Measurements from ENCODE around the gene FAM32A.
"Not testable (repeated sequence)": the region's sequence is repeated elsewhere in the genome, so short reads cannot be mapped to it uniquely, and the experiment has no call there.

The FAM32A gene

DNA sequence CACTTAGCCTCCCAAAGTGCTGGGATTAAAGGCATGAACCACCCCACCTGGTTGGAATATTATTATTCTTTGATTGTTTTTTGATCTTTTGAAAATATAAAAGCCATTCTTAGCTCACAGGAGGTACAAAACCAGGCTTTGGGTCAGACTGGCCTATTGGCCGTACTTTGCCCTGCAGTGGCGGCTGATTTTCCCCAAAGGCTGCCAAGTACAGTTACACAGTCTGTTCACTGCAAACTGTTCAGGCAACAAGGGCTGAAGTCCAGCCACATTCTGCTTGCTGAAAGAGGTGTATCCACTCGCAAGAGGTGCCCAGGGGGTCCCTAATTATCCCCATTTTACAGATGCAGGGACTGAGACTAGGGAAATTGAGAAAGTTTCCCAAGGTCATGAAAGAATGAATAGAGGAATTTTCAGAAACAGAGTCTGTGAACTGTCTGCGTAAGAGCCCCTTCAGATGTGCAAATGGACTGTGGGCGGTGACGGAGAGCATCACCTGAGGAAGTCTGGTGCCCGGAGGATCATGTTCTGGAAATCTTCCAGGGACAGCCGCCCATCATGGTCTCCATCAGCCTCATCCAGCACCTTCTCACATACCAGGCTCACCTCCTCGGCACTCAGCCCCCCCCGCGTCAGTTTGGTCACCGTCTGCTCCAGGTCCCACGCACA is 20.9 kb upstream of the FAM32A start:
- DNase-seq (ENCODE audit: low spot score): no peak

DNA sequence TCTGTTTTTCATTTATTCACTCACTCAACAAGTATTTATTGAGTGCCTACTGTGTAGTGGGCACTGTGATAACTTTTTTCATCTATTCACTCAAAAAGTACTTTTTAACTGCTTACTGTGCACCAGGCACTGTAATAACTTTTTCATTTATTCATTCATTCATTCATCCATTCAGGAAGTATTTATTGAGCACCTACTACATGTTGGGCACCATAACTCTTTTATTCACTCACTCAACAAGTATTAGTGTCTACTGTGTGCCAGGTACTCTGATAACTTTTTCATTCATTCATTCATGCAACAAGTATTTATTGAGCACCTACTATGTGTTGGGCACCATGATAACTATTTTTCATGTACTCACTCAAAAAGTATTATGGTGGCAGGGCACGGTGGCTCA is 18.8 kb upstream of the FAM32A start:
- DNase-seq (ENCODE audit: low spot score): no peak

GRCh38 chr19:16167055-16167454 is 18.2 kb upstream of the FAM32A start:
- DNase-seq (ENCODE audit: low spot score): no peak

DNA sequence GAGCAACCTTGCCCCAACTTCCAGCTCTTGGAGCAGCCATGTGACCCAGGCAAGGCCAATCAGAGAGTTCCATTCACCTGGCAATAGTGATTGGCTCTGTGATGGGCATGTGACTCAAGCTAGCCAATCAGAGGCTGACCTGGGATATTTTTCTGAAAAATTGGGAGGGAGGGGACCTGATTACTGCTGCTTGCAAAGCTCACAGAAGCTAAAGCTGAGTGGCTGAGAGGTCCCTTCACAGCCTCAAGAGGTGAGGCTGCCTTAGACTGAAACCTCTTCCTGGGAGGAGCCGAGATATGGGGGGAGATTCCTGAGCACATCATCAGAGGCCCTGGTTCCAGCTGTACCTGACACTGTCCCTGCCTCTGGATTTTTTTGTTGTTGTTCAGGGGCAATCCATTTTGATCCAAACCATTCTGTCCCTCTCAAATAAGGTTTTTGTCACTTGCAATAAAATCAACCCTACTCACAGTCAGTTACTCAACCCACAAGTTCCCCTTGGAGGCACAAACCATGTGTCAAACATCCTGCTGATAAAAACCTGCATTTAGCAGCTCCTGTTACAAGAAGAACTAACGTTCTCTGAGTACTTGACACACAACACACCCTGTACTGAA is 16.6 kb upstream of the FAM32A start:
- DNase-seq (ENCODE audit: low spot score): no peak

DNA sequence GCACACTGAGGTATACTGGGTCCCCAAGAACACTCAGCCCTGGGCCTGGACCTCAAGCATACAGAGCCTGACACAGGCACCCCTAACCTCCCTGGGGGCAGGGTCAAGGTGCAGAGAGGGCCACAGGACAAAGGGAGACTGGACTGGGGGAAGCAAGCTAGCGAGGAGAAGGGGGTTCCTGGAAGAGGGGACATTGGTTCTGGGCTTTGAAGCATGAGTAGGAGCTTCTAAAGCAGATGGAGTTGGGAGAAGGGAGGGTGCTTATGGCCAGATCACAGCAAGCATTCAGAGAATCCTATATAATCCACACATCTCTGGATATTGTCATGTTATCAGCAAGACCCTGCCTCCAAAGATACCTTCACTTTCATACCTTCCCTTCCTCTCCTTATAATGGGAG is 15.1 kb upstream of the FAM32A start:
- no peak for DNase-seq (ENCODE audit: low spot score)

DNA sequence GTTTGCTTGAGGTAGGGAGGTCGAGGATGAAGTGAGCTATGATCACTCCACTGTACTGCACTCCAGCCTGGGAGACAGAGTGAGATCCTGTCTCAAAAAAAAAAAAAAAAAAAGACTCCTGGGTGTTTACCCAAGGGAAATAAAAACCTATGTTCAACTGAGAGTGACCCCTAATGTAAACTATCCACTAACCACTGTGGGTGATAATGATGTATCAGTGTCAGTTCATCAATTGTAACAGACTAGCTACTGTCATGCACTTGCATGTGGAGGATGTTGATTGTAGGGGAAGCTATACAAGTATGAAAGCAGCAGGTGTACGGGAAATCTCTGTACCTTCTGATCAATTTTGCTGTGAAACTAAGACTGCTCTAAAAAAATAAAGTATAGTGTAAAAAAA is 9.3 kb upstream of the FAM32A start:
- DNase-seq (ENCODE audit: low spot score): no peak

DNA sequence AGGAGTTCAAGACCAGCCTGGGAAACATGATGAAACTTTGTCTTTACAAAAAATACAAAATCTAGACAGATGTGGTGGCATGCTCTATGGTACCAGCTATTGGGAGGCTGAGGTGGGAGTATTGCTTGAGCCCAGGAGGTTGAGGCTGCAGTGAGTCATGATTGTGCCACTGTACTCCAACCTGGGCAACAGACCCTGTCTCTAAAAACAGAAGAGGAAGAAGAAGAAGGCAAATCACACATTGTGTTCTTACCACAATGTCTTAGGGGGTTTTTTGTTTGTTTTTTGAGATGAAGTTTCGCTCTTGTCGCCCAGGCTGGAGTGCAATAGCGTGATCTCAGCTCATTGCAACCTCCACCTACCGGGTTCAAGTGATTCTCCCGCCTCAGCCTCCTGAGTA is 6.3 kb upstream of the FAM32A start:
- DNase-seq (ENCODE audit: low spot score): not testable (repeated sequence)

DNA sequence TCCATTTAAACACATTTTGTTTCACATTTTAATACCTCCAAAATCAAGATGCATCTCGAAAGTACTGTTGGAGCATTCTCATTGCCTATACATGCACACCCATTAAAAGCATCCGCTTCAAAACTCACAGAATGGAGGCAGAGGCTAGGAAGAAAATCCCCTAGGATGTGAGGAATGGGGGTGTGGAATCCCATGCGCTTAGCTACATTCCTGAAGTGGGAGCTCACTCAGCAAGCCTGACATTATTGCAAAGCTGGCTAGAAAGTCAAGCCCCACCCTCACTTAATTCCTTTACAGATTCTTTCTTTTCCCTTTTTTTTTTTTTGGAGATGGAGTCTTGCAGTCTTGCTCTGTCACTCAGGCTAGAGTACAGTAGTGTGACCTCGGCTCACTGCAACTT is 4.6 kb upstream of the FAM32A start:
- DNase-seq (ENCODE audit: low spot score): peak; percentile 79

- DNase-seq (ENCODE audit: low spot score): no peak
Measured at GRCh38 chr19:16184665-16185122, 516 bp upstream of the FAM32A start.

DNA sequence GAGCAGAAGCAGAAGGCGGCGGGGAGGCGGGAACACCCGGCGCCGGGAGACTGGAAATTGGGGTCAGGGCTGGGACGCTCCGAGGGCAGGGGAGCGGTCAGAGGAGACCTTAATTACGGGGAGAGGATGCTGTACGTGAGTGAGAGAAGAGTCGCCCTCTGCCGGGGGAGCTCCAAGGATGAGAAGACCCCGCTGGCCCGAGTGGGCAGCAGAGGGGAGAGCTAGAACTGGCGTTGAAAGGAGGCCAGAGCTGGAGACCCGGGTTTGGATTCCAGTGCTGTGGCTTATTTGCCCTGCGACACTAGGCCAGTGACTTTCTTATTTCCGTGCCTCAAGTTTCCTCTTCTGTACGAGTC is 536 bp downstream of the FAM32A start:
- DNase-seq (ENCODE audit: low spot score): peak; percentile 38

DNA sequence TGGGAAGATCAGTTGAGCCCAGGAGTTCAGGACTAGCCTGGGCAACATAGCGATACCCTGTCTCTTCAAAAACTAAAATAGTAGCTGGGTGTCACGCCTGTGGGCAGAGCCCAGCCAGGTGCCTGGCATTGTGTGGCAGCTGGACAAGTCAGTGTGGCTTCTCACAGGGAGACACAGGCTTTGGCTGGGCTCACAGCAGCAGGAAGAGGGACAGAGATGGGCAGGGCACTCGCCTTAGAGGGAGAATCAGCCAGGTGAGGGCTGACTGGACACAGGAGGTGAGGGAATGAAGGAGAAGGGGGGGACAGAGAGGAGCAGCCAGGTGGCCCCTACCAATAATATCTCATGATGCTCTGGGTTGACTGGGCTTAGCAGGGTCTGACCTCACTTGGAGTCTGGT is 3.3 kb downstream of the FAM32A start:
- DNase-seq (ENCODE audit: low spot score): no peak

DNA sequence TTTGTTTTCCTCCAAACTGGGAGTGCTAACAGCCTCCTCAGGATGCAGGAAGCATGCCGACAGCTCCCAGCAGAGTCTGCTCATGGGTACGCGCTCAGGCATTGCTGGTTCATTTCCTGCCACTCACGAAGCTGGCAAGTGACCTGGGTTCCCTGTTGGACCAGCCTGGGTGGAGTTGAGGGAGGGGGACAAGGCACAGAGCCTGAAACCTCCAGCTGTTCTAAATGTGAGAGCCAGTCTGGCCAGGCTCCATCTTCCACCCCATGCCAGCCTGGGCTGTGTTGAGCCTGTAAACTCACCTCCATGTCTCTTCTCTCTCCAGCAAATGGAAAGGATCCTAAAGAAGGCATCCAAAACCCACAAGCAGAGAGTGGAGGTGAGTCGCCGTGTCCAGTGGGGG is 5.0 kb downstream of the FAM32A start:
- DNase-seq (ENCODE audit: low spot score): no peak

- no peak for DNase-seq (ENCODE audit: low spot score)
Measured at GRCh38 chr19:16190736-16191135, 5.5 kb downstream of the FAM32A start.

DNA sequence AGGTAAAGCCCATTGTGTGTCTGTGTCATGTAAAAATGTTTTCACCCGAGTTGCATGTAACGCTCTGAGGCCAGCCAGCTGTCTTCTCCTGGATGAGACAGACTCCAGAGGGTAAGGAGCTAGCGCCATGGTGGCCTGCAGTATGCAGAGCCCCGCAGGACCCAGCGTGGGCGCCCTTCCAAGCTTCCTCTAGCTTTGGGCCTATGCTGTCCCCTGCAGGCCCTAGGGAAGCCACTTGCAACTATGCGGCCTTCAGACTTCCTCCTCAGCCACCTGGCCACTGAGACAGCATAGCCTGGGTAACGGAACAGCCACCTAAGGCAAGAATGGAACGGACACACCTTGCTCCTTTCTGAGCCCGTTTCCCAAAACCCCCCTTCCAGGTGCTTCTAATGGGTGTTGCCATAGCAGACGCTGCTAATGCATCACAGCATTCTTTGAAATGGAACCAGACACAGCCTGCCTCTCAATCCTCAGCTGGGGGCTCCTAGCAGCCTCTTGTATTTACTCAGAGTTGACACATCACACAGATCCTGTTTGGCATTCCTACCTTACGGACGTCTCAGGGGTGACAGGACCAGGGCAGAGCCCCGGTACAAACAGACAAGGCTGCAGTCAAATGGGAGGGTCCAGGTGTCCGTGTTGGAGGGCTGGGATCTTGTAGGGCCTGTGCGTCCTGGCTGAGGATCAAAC is 6.2 kb downstream of the FAM32A start:
- no peak for DNase-seq (ENCODE audit: low spot score)

GRCh38 chr19:16193466-16193865 is 8.3 kb downstream of the FAM32A start:
- no peak for DNase-seq (ENCODE audit: low spot score)

DNA sequence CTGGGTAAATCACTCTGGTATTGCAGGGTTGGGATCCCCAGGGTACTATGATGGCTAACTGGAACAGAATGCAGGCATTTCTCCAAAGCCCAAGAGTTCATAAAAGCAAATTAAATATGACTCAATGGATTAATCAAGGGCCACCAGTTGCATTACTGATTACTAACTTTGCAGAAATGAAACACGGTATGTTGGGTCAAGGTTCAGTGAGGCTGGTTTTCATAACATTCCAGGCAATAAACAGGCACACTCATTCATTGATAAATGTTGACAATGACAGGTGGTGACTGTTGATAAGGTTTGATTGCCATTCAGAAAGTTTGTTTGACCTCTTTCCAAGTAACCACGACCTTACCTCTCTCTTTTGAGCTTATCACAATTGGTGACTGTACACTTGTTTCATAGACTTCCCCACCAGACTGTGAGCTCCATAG is 12.0 kb downstream of the FAM32A start:
- DNase-seq (ENCODE audit: low spot score): peak; percentile 78

GRCh38 chr19:16197622-16198369 is 12.6 kb downstream of the FAM32A start, which contains the start of gene AP1M1:
TSS of gene AP1M1 (plus strand) at chr19:16197911. CDS start at chr19:16198027, 116 bp downstream.
- DNase-seq (ENCODE audit: low spot score): peak; percentile 98

DNA sequence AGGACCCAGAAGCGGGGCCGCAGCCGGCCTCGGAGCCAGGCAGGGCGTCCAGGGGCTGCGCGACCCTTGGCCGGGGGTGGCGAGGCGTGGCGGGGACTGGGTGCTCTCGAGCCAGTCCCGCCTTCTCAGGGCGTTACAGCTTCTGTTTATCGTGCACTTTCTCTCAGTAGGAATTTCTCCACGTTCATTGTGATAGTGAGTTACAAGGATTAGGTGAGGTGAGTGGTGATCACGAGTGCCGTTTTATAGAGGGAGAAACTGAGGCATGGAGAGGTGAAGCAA is 13.1 kb downstream of the FAM32A start:
- no peak for DNase-seq (ENCODE audit: low spot score)

DNA sequence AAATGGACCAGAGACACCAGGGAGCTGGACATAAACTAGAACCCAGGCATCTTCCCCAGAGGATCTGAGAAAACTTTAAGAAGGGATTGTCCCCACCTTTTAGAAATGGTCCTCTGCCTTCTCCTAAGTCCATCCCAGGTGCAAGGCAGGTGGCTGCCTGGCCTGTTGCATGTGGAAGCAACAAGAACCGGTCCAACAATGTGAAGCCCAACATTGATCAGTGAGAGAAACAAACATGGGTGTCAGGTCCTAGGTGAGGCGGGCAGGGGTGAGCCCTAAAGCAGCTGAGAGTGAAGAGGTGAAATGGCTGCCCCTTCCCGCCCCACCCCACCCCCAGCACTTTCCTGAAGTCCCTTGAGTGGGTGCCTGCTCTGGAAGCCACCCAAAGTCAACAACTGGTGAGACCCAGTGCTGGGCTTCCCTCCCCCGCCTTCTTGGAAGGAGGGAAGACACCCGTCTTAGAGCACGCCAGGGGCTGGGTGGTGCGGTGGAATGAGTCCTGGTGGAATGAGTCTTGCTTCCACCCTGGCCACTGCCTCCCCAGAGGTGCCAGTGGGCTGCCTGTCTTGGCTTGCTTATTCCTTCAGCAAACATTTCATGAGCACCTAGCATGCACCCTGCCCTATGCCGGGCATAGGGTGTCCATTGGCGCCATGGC is 14.2 kb downstream of the FAM32A start:
- DNase-seq (ENCODE audit: low spot score): no peak

- DNase-seq (ENCODE audit: low spot score): peak; percentile 28
Measured at GRCh38 chr19:16200038-16201010, 15.1 kb downstream of the FAM32A start.

GRCh38 chr19:16201011-16201391 is 15.8 kb downstream of the FAM32A start:
- peak; percentile 1 for DNase-seq (ENCODE audit: low spot score)

All from AG08396 (cell line).